OCI-LY7 (cell line): ENCODE data around the gene OR7G2. TPM values are rescaled to one million over a fixed set of nuclear protein-coding genes. Genes with fewer than 3 reads are reported as not detected.

ENCODE experiments used
- BruUV-seq: library from RNA; stranded (reverse); fragments of 400-500 nt; replicated peaks from 2 replicates; lab custom pipeline; 2021; lab: Mats Ljungman, UMichigan
- CTCF ChIA-PET: fragments of 300-600 bp; sonication (Branson Sonifier 250); formaldehyde crosslinking; loops from one replicate; lab custom pipeline; 2022; ENCODE audit warnings: antibody characterized with exemption; ENCODE audit not compliant: unreplicated experiment; lab: Charles Lee
- POLR2A ChIA-PET: fragments of 300-600 bp; sonication (Branson Sonifier 250); formaldehyde crosslinking; loops from one replicate; lab custom pipeline; 2022; ENCODE audit warnings: antibody characterized with exemption; lab: Charles Lee
- DNase-seq: peaks from one replicate; pipeline ENCODE4 v3.0.0-alpha.2; 2015; ENCODE audit warnings: low spot score
- H2AFZ ChIP-seq: fragments of 200-600 bp; sonication (generic), shearing (Covaris generic); 2 replicates; pipeline ENCODE4 v1.6.1; 2014; ENCODE audit warnings: mild to moderate bottlenecking, antibody characterized with exemption, low read length, moderate library complexity
- H3K27ac ChIP-seq: fragments of 200-600 bp; sonication (generic); 2 replicates; pipeline ENCODE4 v1.5.1; 2014; ENCODE audit warnings: mixed run types, low read depth, mild to moderate bottlenecking, moderate library complexity, low read length, inconsistent platforms; ENCODE audit not compliant: poor library complexity, severe bottlenecking
- H3K36me3 ChIP-seq: fragments of 200-600 bp; sonication (generic); 2 replicates; pipeline ENCODE4 v1.6.1; 2014; ENCODE audit warnings: mild to moderate bottlenecking, antibody characterized with exemption, low read length, moderate library complexity, mixed read lengths; ENCODE audit not compliant: insufficient read depth
- H3K4me1 ChIP-seq: fragments of 200-600 bp; sonication (generic); 2 replicates; pipeline ENCODE4 v1.5.1; 2014; ENCODE audit warnings: mild to moderate bottlenecking, low read length; ENCODE audit not compliant: insufficient read depth, poor library complexity, severe bottlenecking
- H3K4me2 ChIP-seq: fragments of 200-600 bp; sonication (generic); 2 replicates; pipeline ENCODE4 v1.6.1; 2014; ENCODE audit warnings: mild to moderate bottlenecking, low read length
- H3K4me3 ChIP-seq: fragments of 200-600 bp; sonication (generic); 2 replicates; pipeline ENCODE4 v1.5.1; 2014; ENCODE audit warnings: mild to moderate bottlenecking, low read depth, low read length; ENCODE audit not compliant: poor library complexity, severe bottlenecking
- H3K79me2 ChIP-seq: fragments of 200-600 bp; sonication (generic); 2 replicates; pipeline ENCODE4 v1.6.1; 2016; ENCODE audit warnings: low read depth, mild to moderate bottlenecking, low read length, moderate library complexity, mixed read lengths; ENCODE audit not compliant: insufficient read depth
- H3K9me2 ChIP-seq: fragments of 200-600 bp; sonication (generic); 2 replicates; pipeline ENCODE4 v1.6.1; 2016; ENCODE audit warnings: mild to moderate bottlenecking, low read length, mixed read lengths; ENCODE audit not compliant: insufficient read depth
- H3K9me3 ChIP-seq: fragments of 200-600 bp; sonication (generic); 2 replicates; pipeline ENCODE4 v1.6.1; 2014; ENCODE audit warnings: mild to moderate bottlenecking, mixed run types, low read length, mixed read lengths
- H4K20me1 ChIP-seq: fragments of 200-600 bp; sonication (generic); 2 replicates; pipeline ENCODE4 v1.6.1; 2014; ENCODE audit warnings: mild to moderate bottlenecking, antibody characterized with exemption, low read length, moderate library complexity, mixed read lengths; ENCODE audit not compliant: insufficient read depth
- CTCF ChIP-seq: fragments of 200-600 bp; sonication (generic); conservative IDR thresholded peaks from 2 replicates; pipeline ENCODE4 v1.5.1; 2014; ENCODE audit warnings: mild to moderate bottlenecking, antibody characterized with exemption, low read length, moderate library complexity, mixed read lengths
- EZH2phosphoT487 ChIP-seq: fragments of 200-600 bp; sonication (generic); IDR thresholded peaks from 2 replicates; pipeline ENCODE4 v1.6.1; 2018; ENCODE audit warnings: low read depth, borderline replicate concordance, mild to moderate bottlenecking, mixed run types, antibody characterized with exemption, low read length, moderate library complexity, mixed read lengths
- intact Hi-C: fragments of 100-400 bp; cut with micrococcal nuclease; formaldehyde crosslinking; loops from one replicate; pipeline ENCODE4 v1.10.0; 2022; ENCODE audit not compliant: unreplicated experiment
- total RNA-seq, 2 experiments: library from RNA; depleted of rRNA in 1 of 2; stranded (reverse); fragments of >200 nt in 1 of 2; shearing (Covaris generic) in 1 of 2; gene quantifications; 2 replicates each; pipeline ENCODE4 v1.2.3, GENCODE V29; 2014 to 2022

OR7G2 gene
- total RNA-seq, 2 experiments from 2014 or later, result not detected

GRCh38 chr19:9151367-9151766 is 44.1 kb upstream of the OR7G2 start:
- Histone ChIP-seq H3K36me3 (peaks cover 100% of the 10 kb centered on the region), H2AFZ (no peak overlapping the region), H3K4me2 (no peak overlapping the region), H3K79me2 (peaks cover 99% of the 10 kb centered on the region), H3K9me2 (no peaks in the 10 kb centered on the region), H3K4me1 (peaks cover 8% of the 10 kb centered on the region), H3K4me3 (no peak overlapping the region), H3K9me3 (peaks cover 59% of the 10 kb centered on the region; the same call in 1 of the 2 replicates), H3K27ac (no peak overlapping the region), H4K20me1 (no peaks in the 10 kb centered on the region)
- TF ChIP-seq EZH2phosphoT487 (no peak), CTCF (no peak)
- ChIA-PET CTCF (no interaction called here), POLR2A (no interaction called here)
- BruUV-seq, result no TSS peak
- DNase-seq, result no peak
- intact Hi-C loops, result no loop called here

DNA sequence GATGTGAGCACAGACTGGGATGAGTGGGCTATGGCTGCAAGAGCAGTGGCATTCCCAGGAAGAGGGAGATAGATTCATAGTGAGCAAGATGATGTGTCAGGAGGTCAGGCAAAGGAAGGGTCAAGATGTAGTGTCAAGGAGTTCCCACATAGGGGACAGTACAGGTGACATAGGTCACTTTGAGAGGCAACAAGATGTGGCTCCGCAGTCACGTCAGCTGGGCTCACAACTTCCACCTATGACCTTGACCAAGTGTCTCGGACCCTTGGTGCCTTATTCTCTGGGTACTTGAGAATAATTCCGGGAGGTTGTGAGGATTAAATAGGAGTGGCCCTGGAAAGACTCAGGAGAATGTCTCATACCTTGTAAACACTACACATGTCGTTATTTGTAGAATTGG is 43.4 kb upstream of the OR7G2 start:
- CTCF ChIA-PET, result no interaction called here
- TF ChIP-seq CTCF (no peak), EZH2phosphoT487 (no peak)
- no peaks in the 10 kb centered on the region for H4K20me1 ChIP-seq
- H3K4me3 ChIP-seq, result no peak overlapping the region
- BruUV-seq, result no TSS peak
- H3K4me1 ChIP-seq, result peaks cover under 1% of the 10 kb centered on the region
- POLR2A ChIA-PET, result no interaction called here
- H3K27ac ChIP-seq, result no peak overlapping the region
- intact Hi-C loops, result no loop called here
- H3K79me2 ChIP-seq, result peaks cover 100% of the 10 kb centered on the region
- peaks cover 60% of the 10 kb centered on the region; the same call in 1 of the 2 replicates for H3K9me3 ChIP-seq
- H3K36me3 ChIP-seq, result peaks cover 98% of the 10 kb centered on the region
- DNase-seq, result no peak
- no peak overlapping the region for H3K4me2 ChIP-seq
- no peaks in the 10 kb centered on the region for H3K9me2 ChIP-seq
- H2AFZ ChIP-seq, result no peak overlapping the region

- H4K20me1 ChIP-seq, result no peaks in the 10 kb centered on the region
- TF ChIP-seq EZH2phosphoT487 (no peak), CTCF (no peak)
Measured at GRCh38 chr19:9149997-9150396, 42.7 kb upstream of the OR7G2 start.

More at GRCh38 chr19:9149997-9150396, 42.7 kb upstream of the OR7G2 start:
- H3K4me1 ChIP-seq, result no peaks in the 10 kb centered on the region
- H2AFZ ChIP-seq, result no peak overlapping the region
- H3K36me3 ChIP-seq, result peaks cover 98% of the 10 kb centered on the region
- ChIA-PET POLR2A (no interaction called here), CTCF (no interaction called here)
- H3K4me2 ChIP-seq, result no peak overlapping the region
- no TSS peak for BruUV-seq
- H3K27ac ChIP-seq, result no peak overlapping the region
- no peak overlapping the region for H3K4me3 ChIP-seq
- peaks cover 60% of the 10 kb centered on the region for H3K9me3 ChIP-seq
- intact Hi-C loops, result no loop called here
- DNase-seq, result no peak
- no peaks in the 10 kb centered on the region for H3K9me2 ChIP-seq
- H3K79me2 ChIP-seq, result peaks cover 100% of the 10 kb centered on the region
